Esophagus muscularis mucosa (tissue), 4 donors: ENCODE measurements around the gene PITX1. TPM values are rescaled to one million over a fixed set of nuclear protein-coding genes. Genes with fewer than 3 reads are reported as not detected.
A peak's percentile ranks its signal among the peaks of the same experiment; 100 is the strongest.
"Not testable (repeated sequence)": the region's sequence is repeated elsewhere in the genome, so short reads cannot be mapped to it uniquely, and the experiment has no call there.

ENCODE experiments used
- DNase-seq: peaks from one replicate; pipeline ENCODE4 v3.0.0-alpha.2; 2017; ENCODE audit errors: extremely low spot score
- H3K27ac ChIP-seq, 4 donors: fragments of 200-600 bp; sonication (generic); replicated peaks in 1 of 4; 1 replicate in 3 of 4; 2 replicates in 1 of 4; pipeline ENCODE4 v1.5.1; 2016 to 2019; ENCODE audit warnings: mild to moderate bottlenecking in 1 of 4
- H3K27me3 ChIP-seq, 4 donors: fragments of 200-600 bp; sonication (generic); one replicate each; pipeline versions ENCODE4 v1.5.1 to v1.6.0; 2016 to 2019
- H3K36me3 ChIP-seq, 4 donors: fragments of 200-600 bp; sonication (generic); one replicate each; pipeline ENCODE4 v1.5.1; 2016 to 2019
- H3K4me1 ChIP-seq, 4 donors: fragments of 200-600 bp; sonication (generic); one replicate each; pipeline ENCODE4 v1.5.1; 2016 to 2019
- H3K4me3 ChIP-seq, 4 donors: fragments of 200-600 bp; sonication (generic); 1 replicate in 2 of 4; 2 replicates in 2 of 4; pipeline ENCODE4 v1.5.1; 2016 to 2019; ENCODE audit warnings: mild to moderate bottlenecking in 4 of 4, moderate library complexity in 1 of 4
- H3K9me3 ChIP-seq, 4 donors: fragments of 200-600 bp; sonication (generic); 1 replicate in 3 of 4; 2 replicates in 1 of 4; pipeline ENCODE4 v1.5.1; 2016 to 2019
- CTCF ChIP-seq, 3 experiments: fragments of 200-600 bp in 2 of 3; fragments of 450-650 bp in 1 of 3; sonication (generic) in 2 of 3; IDR thresholded peaks; one replicate each; pipeline ENCODE4 v1.5.1; 2017 to 2019; ENCODE audit warnings: antibody characterized with exemption in 3 of 3, mild to moderate bottlenecking in 2 of 3, moderate library complexity in 1 of 3
- EP300 ChIP-seq: sonication (generic); formaldehyde crosslinking; IDR thresholded peaks from one replicate; pipeline ENCODE4 v1.6.1; 2017; ENCODE audit warnings: antibody characterized with exemption
- POLR2A ChIP-seq: fragments of 450-650 bp; IDR thresholded peaks from one replicate; pipeline ENCODE4 v1.6.1; 2017; ENCODE audit warnings: antibody characterized with exemption, moderate library complexity, mild to moderate bottlenecking, low read depth
- POLR2AphosphoS5 ChIP-seq, 2 donors: sonication (generic); formaldehyde crosslinking; IDR thresholded peaks; one replicate each; pipeline ENCODE4 v1.6.1; 2017; ENCODE audit warnings: antibody characterized with exemption in 2 of 2
- WGBS: methylation state at CpG from one replicate; pipeline ENCODE4 v1.1.5; 2018; 5-methylcytosine and 5-hydroxymethylcytosine counted together
- intact Hi-C: fragments of 100-400 bp; cut with DNase I; formaldehyde crosslinking; loops from one replicate; pipeline ENCODE4 v1.15.1; 2023
- total RNA-seq, 4 donors: library from RNA; depleted of rRNA; stranded (reverse); fragments of >200 nt; gene quantifications; one replicate each; pipeline versions ENCODE4 v1.1.0 to v1.2.1, GENCODE V29; 2016

Gene PITX1
- 1 to 10 TPM; 3.7 to 8.7 (median 6.2) TPM for total RNA-seq

GRCh38 chr5:135033901-135034235, at the start of gene PITX1:
PITX1 (minus strand) TSS chr5:135034228; CDS start chr5:135033881, 347 bp downstream.
- DNase-seq, result no peak
- WGBS, result no CpG with 5 or more reads among the region's 49 CpGs
- Histone ChIP-seq H3K36me3 (no peaks in the 10 kb centered on the region), H3K27me3 (peaks cover 35 to 100% (median 75%) of the 10 kb centered on the region in 4 donors), H3K9me3 (no peaks in the 10 kb centered on the region), H3K4me3 (peak within 1 kb of the TSS; percentile 59 to 71 (median 62)), H3K4me1 (peaks cover 35 to 62% (median 59%) of the 10 kb centered on the region in 4 donors), H3K27ac (peak within 1 kb of the TSS; percentile 70 to 83 (median 72))
- intact Hi-C loops, result no loop called here
- TF ChIP-seq POLR2A (no peak), CTCF (IDR thresholded peaks at IDR 0.05) (no peak), EP300 (no peak), POLR2AphosphoS5 (IDR thresholded peaks at IDR 0.05) (no peak)

- H3K4me1 ChIP-seq, DNase-seq, H3K36me3 ChIP-seq, H3K27ac ChIP-seq, intact Hi-C loops, H3K4me3 ChIP-seq: not testable (repeated sequence)
- Histone ChIP-seq H3K9me3 (peaks cover 0 to 19% (median 11%) of the 10 kb centered on the region in 4 donors), H3K27me3 (peaks cover 0 to 12% (median 0%) of the 10 kb centered on the region in 4 donors)
- 82% methylated on average over 3 of the region's 3 CpGs for WGBS
Measured at GRCh38 chr5:135083334-135083733, 49.3 kb upstream of the PITX1 start.

- 77% methylated on average over 2 of the region's 2 CpGs for WGBS
- no peak for TF ChIP-seq POLR2A
- no peak for TF ChIP-seq EP300
- no peak for TF ChIP-seq POLR2AphosphoS5 (IDR thresholded peaks at IDR 0.05)
- TF ChIP-seq CTCF (IDR thresholded peaks at IDR 0.05), result no peak
Measured at GRCh38 chr5:135081240-135081639, 47.2 kb upstream of the PITX1 start.

GRCh38 chr5:135079760-135080159, 45.7 kb upstream of the PITX1 start:
- 78% methylated on average over 2 of the region's 2 CpGs for WGBS
- Histone ChIP-seq H3K27ac (no peak overlapping the region), H3K4me1 (no peaks in the 10 kb centered on the region), H3K27me3 (no peaks in the 10 kb centered on the region), H3K9me3 (peaks cover 0 to 19% (median 11%) of the 10 kb centered on the region in 4 donors), H3K36me3 (no peaks in the 10 kb centered on the region), H3K4me3 (no peak overlapping the region)
- TF ChIP-seq POLR2A, result no peak
- no peak for TF ChIP-seq CTCF (IDR thresholded peaks at IDR 0.05)
- TF ChIP-seq POLR2AphosphoS5 (IDR thresholded peaks at IDR 0.05), result no peak
- TF ChIP-seq EP300, result no peak
- DNase-seq, result no peak
- intact Hi-C loops, result no loop called here

More at GRCh38 chr5:135081240-135081639, 47.2 kb upstream of the PITX1 start:
- Histone ChIP-seq H3K36me3 (no peaks in the 10 kb centered on the region), H3K9me3 (peaks cover 0 to 19% (median 11%) of the 10 kb centered on the region in 4 donors), H3K4me1 (no peaks in the 10 kb centered on the region), H3K27ac (no peak overlapping the region), H3K4me3 (no peak overlapping the region), H3K27me3 (peaks cover 0 to 6% (median 0%) of the 10 kb centered on the region in 4 donors)
- intact Hi-C loops, result no loop called here
- no peak for DNase-seq

GRCh38 chr5:135079099-135079681, 45.2 kb upstream of the PITX1 start:
- WGBS, result 93% methylated on average over 3 of the region's 3 CpGs
- Histone ChIP-seq H3K27me3 (no peaks in the 10 kb centered on the region), H3K9me3 (peaks cover 0 to 19% (median 11%) of the 10 kb centered on the region in 4 donors), H3K27ac (no peak overlapping the region), H3K36me3 (no peaks in the 10 kb centered on the region), H3K4me3 (no peak overlapping the region), H3K4me1 (no peaks in the 10 kb centered on the region)
- intact Hi-C loops, result no loop called here
- TF ChIP-seq POLR2A (no peak), POLR2AphosphoS5 (IDR thresholded peaks at IDR 0.05) (no peak), CTCF (IDR thresholded peaks at IDR 0.05) (no peak), EP300 (no peak)
- no peak for DNase-seq
